WTC11 (cell line): ENCODE data around the gene RBBP6. TPM values are rescaled to one million over a fixed set of nuclear protein-coding genes. Genes with fewer than 3 reads are reported as not detected.
"Not testable (repeated sequence)": the region's sequence is repeated elsewhere in the genome, so short reads cannot be mapped to it uniquely, and the experiment has no call there.

ENCODE experiments used
- ATAC-seq: fragments of 200-7000 bp; cut with Tn5 transposase; 2 replicates; pipeline ENCODE4 v1.10.0; 2021; ENCODE audit warnings: mild to moderate bottlenecking, moderate library complexity
- CTCF ChIA-PET: fragments of 300-600 bp; sonication (Branson Sonifier 250); formaldehyde crosslinking; loops from one replicate; lab custom pipeline; 2021; ENCODE audit warnings: antibody characterized with exemption; lab: Charles Lee
- POLR2A ChIA-PET: fragments of 350-600 bp; sonication (Branson Sonifier 250); formaldehyde crosslinking; loops from one replicate; lab custom pipeline; 2021; ENCODE audit warnings: antibody characterized with exemption; lab: Charles Lee
- DNase-seq: peaks from one replicate; pipeline ENCODE4 v3.0.0; 2021; ENCODE audit warnings: low spot score
- H3K27ac Mint-ChIP-seq: 2 replicates; pipeline ENCODE4 v1.8.0; 2021; ENCODE audit warnings: mixed read lengths
- H3K27me3 Mint-ChIP-seq: 2 replicates; pipeline ENCODE4 v1.8.0; 2021; ENCODE audit warnings: low read depth, mild to moderate bottlenecking, moderate library complexity, mixed read lengths
- H3K36me3 Mint-ChIP-seq: 2 replicates; pipeline ENCODE4 v1.8.0; 2021; ENCODE audit warnings: mixed read lengths
- H3K4me1 Mint-ChIP-seq: 2 replicates; pipeline ENCODE4 v1.8.0; 2022; ENCODE audit warnings: mixed read lengths
- H3K4me3 Mint-ChIP-seq: 2 replicates; pipeline ENCODE4 v1.8.0; 2021; ENCODE audit warnings: mild to moderate bottlenecking, moderate library complexity, mixed read lengths
- H3K9me3 Mint-ChIP-seq: 2 replicates; pipeline ENCODE4 v1.8.0; 2021; ENCODE audit warnings: mixed read lengths
- E2F4 ChIP-seq: sonication (generic); formaldehyde crosslinking; IDR thresholded peaks from 2 replicates; pipeline ENCODE4 v1.8.1; 2022; ENCODE audit warnings: low read depth, mild to moderate bottlenecking, moderate library complexity, missing genetic modification reagents, borderline replicate concordance
- FOXK1 ChIP-seq: sonication (generic); formaldehyde crosslinking; IDR thresholded peaks from 2 replicates; pipeline ENCODE4 v1.8.0; 2022; ENCODE audit warnings: mild to moderate bottlenecking, moderate library complexity, missing genetic modification reagents
- FOXP4 ChIP-seq: sonication (generic); formaldehyde crosslinking; IDR thresholded peaks from 2 replicates; pipeline ENCODE4 v1.8.0; 2022; ENCODE audit warnings: mild to moderate bottlenecking, missing genetic modification reagents
- MLX ChIP-seq: sonication (generic); formaldehyde crosslinking; IDR thresholded peaks from 2 replicates; pipeline ENCODE4 v1.8.1; 2023; ENCODE audit warnings: mild to moderate bottlenecking, missing genetic modification reagents, moderate library complexity
- NFYB ChIP-seq: sonication (generic); formaldehyde crosslinking; conservative IDR thresholded peaks from 2 replicates; pipeline ENCODE4 v1.8.0; 2022; ENCODE audit warnings: low read depth, missing genetic modification reagents
- PREB ChIP-seq: sonication (generic); formaldehyde crosslinking; IDR thresholded peaks from 2 replicates; pipeline ENCODE4 v1.8.1; 2022; ENCODE audit warnings: mild to moderate bottlenecking, missing genetic modification reagents, moderate library complexity, borderline replicate concordance
- SOX15 ChIP-seq: fragments of 250-450 bp; sonication (Bioruptor Pico); IDR thresholded peaks from 2 replicates; pipeline ENCODE4 v1.9.0; 2021; ENCODE audit warnings: mild to moderate bottlenecking
- TEAD4 ChIP-seq: sonication (generic); formaldehyde crosslinking; IDR thresholded peaks from 2 replicates; pipeline ENCODE4 v1.8.0; 2022; ENCODE audit warnings: mild to moderate bottlenecking, missing genetic modification reagents
- ZMAT4 ChIP-seq: fragments of 250-450 bp; sonication (Bioruptor Pico); IDR thresholded peaks from 2 replicates; pipeline ENCODE4 v1.9.0; 2021; ENCODE audit warnings: mild to moderate bottlenecking
- ZNF138 ChIP-seq: sonication (generic); formaldehyde crosslinking; conservative IDR thresholded peaks from 2 replicates; pipeline ENCODE4 v1.8.1; 2022; ENCODE audit warnings: mild to moderate bottlenecking, moderate library complexity, missing genetic modification reagents
- ZNF219 ChIP-seq: sonication (generic); formaldehyde crosslinking; IDR thresholded peaks from 2 replicates; pipeline ENCODE4 v1.8.0; 2023; ENCODE audit warnings: missing genetic modification reagents, mild to moderate bottlenecking, borderline replicate concordance
- ZNF416 ChIP-seq: fragments of 250-450 bp; sonication (Bioruptor Pico); IDR thresholded peaks from 2 replicates; pipeline ENCODE4 v1.9.0; 2021; ENCODE audit warnings: mild to moderate bottlenecking, inconsistent platforms
- ZNF532 ChIP-seq: fragments of 250-450 bp; sonication (Bioruptor Pico); IDR thresholded peaks from 2 replicates; pipeline ENCODE4 v1.9.0; 2021; ENCODE audit warnings: mild to moderate bottlenecking, borderline replicate concordance
- total RNA-seq: library from RNA; stranded (reverse); gene quantifications from 3 replicates; pipeline ENCODE4 v1.2.3, GENCODE V29; 2021

Gene RBBP6
- total RNA-seq, 1 experiment from 2014 or later: 62.4 TPM

- TF ChIP-seq PREB (CRISPR knock-in tag) (no peak), E2F4 (CRISPR knock-in tag) (no peak), NFYB (CRISPR knock-in tag) (no peak), ZNF416 (no peak), FOXK1 (no peak), ZNF138 (CRISPR knock-in tag) (no peak)
Measured at GRCh38 chr16:24573141-24573540, 33.8 kb downstream of the RBBP6 start (continued).

GRCh38 chr16:24574515-24575485 lies 35.4 kb downstream of the RBBP6 start:
- H3K4me1 Mint-ChIP-seq, H3K27ac Mint-ChIP-seq, H3K4me3 Mint-ChIP-seq, POLR2A ChIA-PET, ATAC-seq, CTCF ChIA-PET, H3K27me3 Mint-ChIP-seq, DNase-seq: not testable (repeated sequence)
- Mint-ChIP-seq H3K9me3 (peaks cover 19% of the 10 kb centered on the region), H3K36me3 (peaks cover 50% of the 10 kb centered on the region)

- ATAC-seq, DNase-seq, H3K4me3 Mint-ChIP-seq, CTCF ChIA-PET, POLR2A ChIA-PET, H3K27ac Mint-ChIP-seq, H3K4me1 Mint-ChIP-seq, H3K27me3 Mint-ChIP-seq: not testable (repeated sequence)
- peaks cover 41% of the 10 kb centered on the region for H3K36me3 Mint-ChIP-seq
- peaks cover 19% of the 10 kb centered on the region for H3K9me3 Mint-ChIP-seq
Measured at GRCh38 chr16:24575791-24576190, 36.4 kb downstream of the RBBP6 start.

GRCh38 chr16:24577167-24577566 lies 37.8 kb downstream of the RBBP6 start:
- H3K9me3 Mint-ChIP-seq: peaks cover 16% of the 10 kb centered on the region
- no peak overlapping the region for H3K4me3 Mint-ChIP-seq
- peaks cover 3% of the 10 kb centered on the region; the same call in 1 of the 2 replicates for H3K27me3 Mint-ChIP-seq
- H3K4me1 Mint-ChIP-seq: no peaks in the 10 kb centered on the region
- TF ChIP-seq ZNF532 (CRISPR knock-in tag) (no peak), ZMAT4 (CRISPR knock-in tag) (no peak), FOXP4 (CRISPR knock-in tag) (no peak), ZNF219 (no peak), MLX (CRISPR knock-in tag) (no peak), SOX15 (CRISPR knock-in tag) (no peak), FOXK1 (no peak), TEAD4 (CRISPR knock-in tag) (no peak)
- H3K27ac Mint-ChIP-seq: no peak overlapping the region
- H3K36me3 Mint-ChIP-seq: peaks cover 28% of the 10 kb centered on the region
- no peak for ATAC-seq
- ChIA-PET CTCF (no interaction called here), POLR2A (no interaction called here)
- DNase-seq: no peak
